Mucosa of stomach (tissue), 1 donor: ENCODE results near the gene ZC3H15.

Experiments used
- H3K27me3 ChIP-seq: one replicate; pipeline ENCODE4 v1.7.0; 2013; ENCODE audit warnings: mild to moderate bottlenecking, low read length; ENCODE audit not compliant: control insufficient read depth, insufficient read depth
- H3K36me3 ChIP-seq: one replicate; pipeline ENCODE4 v1.7.0; 2013; ENCODE audit warnings: low read length; ENCODE audit not compliant: control insufficient read depth, insufficient read depth
- H3K4me1 ChIP-seq: one replicate; pipeline ENCODE4 v1.7.0; 2013; ENCODE audit warnings: mild to moderate bottlenecking, low read length; ENCODE audit not compliant: control insufficient read depth, insufficient read depth
- H3K4me3 ChIP-seq: one replicate; pipeline ENCODE4 v1.7.0; 2013; ENCODE audit warnings: low read length
- H3K9ac ChIP-seq: one replicate; pipeline ENCODE4 v1.7.0; 2013; ENCODE audit warnings: mild to moderate bottlenecking, low read length, moderate library complexity
- H3K9me3 ChIP-seq: one replicate; pipeline ENCODE4 v1.7.0; 2013; ENCODE audit warnings: mild to moderate bottlenecking, low read length, moderate library complexity; ENCODE audit not compliant: control insufficient read depth
- donor health status: Pancreatic carcinoma.

The ZC3H15 gene

DNA sequence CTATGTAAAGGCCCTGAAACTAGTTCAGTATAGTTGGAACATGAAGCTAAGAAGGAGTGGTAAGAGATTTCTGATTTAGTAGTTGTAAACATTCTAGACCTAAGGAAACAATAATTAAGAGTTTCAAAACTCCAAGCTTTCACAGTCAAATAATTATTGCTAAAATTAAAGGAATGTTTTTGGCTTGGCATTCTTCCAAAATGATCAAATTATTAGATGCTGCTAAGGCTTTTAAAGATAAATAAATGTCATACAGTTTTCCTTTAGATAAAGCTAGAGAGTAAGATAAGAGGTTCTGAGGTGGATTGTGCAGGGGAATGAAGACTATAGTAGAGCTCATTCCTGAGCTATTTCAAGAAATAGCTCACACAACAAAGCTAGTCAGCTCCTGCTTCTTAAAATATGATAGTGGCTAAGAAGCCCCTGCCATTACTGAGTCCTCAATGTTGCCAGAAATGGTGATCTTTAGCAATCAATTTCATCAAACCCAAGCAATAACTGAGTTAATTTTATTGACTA lies 45.3 kb downstream of the ZC3H15 start:
- no peaks in the 10 kb centered on the region for H3K27me3 ChIP-seq
- no peak overlapping the region for H3K9ac ChIP-seq
- H3K4me3 ChIP-seq = no peak overlapping the region

DNA sequence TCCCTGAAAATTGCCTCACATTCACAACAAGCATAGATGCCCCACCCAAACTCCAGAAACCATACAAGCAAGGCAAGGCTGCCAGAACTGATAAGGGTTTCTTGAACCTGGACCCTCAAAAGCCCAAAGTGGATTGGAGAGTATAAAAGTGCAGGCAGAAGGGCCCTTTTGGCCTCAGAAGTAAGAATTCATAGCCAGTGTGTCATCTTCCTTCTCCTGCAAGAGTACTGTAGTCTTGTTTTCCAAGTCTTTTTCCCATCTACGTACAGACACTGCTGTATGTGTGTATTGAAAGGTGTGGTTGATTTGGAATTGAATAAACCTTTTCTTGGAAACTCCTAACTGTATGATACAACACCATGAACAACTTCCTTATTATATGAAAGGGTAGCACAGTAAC lies 46.8 kb downstream of the ZC3H15 start:
- H3K27me3 ChIP-seq = no peaks in the 10 kb centered on the region
- peaks cover 24% of the 10 kb centered on the region for H3K4me1 ChIP-seq
- no peaks in the 10 kb centered on the region for H3K36me3 ChIP-seq
- H3K9ac ChIP-seq = no peak overlapping the region
- no peaks in the 10 kb centered on the region for H3K9me3 ChIP-seq
- H3K4me3 ChIP-seq = no peak overlapping the region

More for the DNA sequence above, 45.3 kb downstream of the ZC3H15 start:
- H3K4me1 ChIP-seq = peaks cover 24% of the 10 kb centered on the region
- H3K9me3 ChIP-seq = no peaks in the 10 kb centered on the region
- no peaks in the 10 kb centered on the region for H3K36me3 ChIP-seq

DNA sequence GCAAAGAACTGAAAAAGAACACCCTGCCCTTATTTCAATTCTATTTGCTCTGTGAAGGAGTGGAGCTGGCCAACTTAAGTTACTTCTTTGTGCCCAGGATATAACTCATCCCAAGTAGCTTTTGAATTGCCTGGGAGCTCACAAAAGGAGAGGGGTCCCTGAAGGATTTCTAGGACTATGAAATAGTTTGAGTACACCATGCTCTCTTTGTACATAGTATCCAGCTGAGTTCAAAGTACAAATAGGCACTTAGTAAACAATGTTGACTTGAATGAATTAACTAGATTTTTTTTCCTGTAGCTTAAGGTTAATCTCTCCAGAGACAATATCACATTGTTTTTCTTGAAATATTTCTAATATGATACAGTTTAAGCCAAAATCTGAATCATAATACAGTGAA lies 47.7 kb downstream of the ZC3H15 start:
- no peak overlapping the region for H3K9ac ChIP-seq
- no peaks in the 10 kb centered on the region for H3K27me3 ChIP-seq
- no peaks in the 10 kb centered on the region for H3K9me3 ChIP-seq
- H3K36me3 ChIP-seq = no peaks in the 10 kb centered on the region
- peaks cover 24% of the 10 kb centered on the region for H3K4me1 ChIP-seq
- H3K4me3 ChIP-seq = no peak overlapping the region

DNA sequence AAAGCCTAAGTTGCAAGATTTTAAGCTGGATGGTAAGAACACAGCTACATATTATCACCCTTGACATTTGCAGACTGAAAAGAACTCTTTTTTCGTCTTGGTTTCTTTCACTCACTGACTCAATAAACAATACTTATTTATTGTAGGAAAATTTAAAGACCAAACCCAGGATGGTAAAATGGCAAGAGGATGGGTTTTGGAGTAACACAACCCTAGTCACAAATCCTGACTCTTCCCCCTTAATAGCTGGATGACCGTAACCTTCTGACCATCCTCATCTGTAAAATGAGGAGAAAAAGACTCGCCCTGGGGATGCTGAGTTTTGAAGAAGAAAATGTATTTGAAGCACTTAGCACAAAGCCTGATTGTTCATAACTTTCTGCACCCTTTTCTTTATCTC lies 48.3 kb downstream of the ZC3H15 start:
- Histone ChIP-seq H3K4me3 (no peak overlapping the region), H3K9me3 (no peaks in the 10 kb centered on the region), H3K9ac (no peak overlapping the region), H3K36me3 (no peaks in the 10 kb centered on the region), H3K4me1 (peaks cover 24% of the 10 kb centered on the region), H3K27me3 (no peaks in the 10 kb centered on the region)

DNA sequence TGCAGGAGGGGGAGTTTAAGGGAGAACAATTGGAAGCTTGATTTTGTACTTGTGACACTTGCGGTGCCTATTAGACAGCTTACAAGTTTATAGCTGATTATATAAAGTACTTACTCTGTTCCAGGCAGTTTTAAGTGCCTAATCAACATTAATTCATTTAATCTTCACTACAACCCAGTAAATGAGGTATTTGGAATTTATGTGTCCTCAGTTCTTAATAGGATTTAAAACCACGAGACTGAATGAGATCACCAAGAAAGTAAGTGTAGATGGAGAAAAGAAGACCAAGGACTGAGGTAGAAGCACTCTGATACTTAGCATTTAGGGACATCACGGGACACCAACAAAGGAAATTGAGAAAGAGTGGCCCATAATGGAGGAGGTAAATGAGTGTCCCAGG lies 49.8 kb downstream of the ZC3H15 start:
- H3K9me3 ChIP-seq = no peaks in the 10 kb centered on the region
- no peak overlapping the region for H3K9ac ChIP-seq
- H3K4me1 ChIP-seq = peaks cover 23% of the 10 kb centered on the region
- no peak overlapping the region for H3K4me3 ChIP-seq
- H3K36me3 ChIP-seq = no peaks in the 10 kb centered on the region
- H3K27me3 ChIP-seq = no peaks in the 10 kb centered on the region

GRCh38 chr2:186537019-186537418 lies 51.0 kb downstream of the ZC3H15 start:
- H3K27me3 ChIP-seq = no peaks in the 10 kb centered on the region
- peaks cover 15% of the 10 kb centered on the region for H3K4me1 ChIP-seq
- H3K4me3 ChIP-seq = no peak overlapping the region
- no peak overlapping the region for H3K9ac ChIP-seq
- H3K36me3 ChIP-seq = no peaks in the 10 kb centered on the region
- H3K9me3 ChIP-seq = no peaks in the 10 kb centered on the region

DNA sequence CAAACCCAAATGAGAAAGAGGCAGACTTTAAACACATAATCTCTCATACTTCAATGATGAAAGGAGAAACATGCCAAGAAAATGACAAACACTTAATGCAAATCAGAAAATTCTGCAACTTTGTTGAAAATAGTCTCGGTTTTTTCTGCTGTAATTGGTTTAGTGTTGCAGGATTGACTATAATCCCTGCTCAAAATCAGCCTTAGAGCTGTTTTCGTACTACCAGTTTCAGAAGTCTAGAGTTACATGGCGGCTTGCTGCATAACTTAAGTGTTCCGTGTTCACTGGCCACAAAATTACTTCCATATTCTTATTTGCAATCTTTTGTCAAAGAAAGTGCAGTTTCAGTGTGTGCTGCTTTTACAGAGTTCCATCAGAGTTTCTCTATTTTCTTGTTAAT lies 54.9 kb downstream of the ZC3H15 start:
- H3K9me3 ChIP-seq = no peaks in the 10 kb centered on the region
- H3K9ac ChIP-seq = no peak overlapping the region
- no peaks in the 10 kb centered on the region for H3K27me3 ChIP-seq
- no peaks in the 10 kb centered on the region for H3K36me3 ChIP-seq
- peaks cover 24% of the 10 kb centered on the region for H3K4me1 ChIP-seq
- H3K4me3 ChIP-seq = no peak overlapping the region

- no peaks in the 10 kb centered on the region for H3K36me3 ChIP-seq
- no peak overlapping the region for H3K9ac ChIP-seq
- peaks cover 24% of the 10 kb centered on the region for H3K4me1 ChIP-seq
- H3K4me3 ChIP-seq = no peak overlapping the region
- no peaks in the 10 kb centered on the region for H3K9me3 ChIP-seq
- no peaks in the 10 kb centered on the region for H3K27me3 ChIP-seq
These were observed 55.9 kb downstream of the ZC3H15 start for GRCh38 chr2:186542002-186542401.

DNA sequence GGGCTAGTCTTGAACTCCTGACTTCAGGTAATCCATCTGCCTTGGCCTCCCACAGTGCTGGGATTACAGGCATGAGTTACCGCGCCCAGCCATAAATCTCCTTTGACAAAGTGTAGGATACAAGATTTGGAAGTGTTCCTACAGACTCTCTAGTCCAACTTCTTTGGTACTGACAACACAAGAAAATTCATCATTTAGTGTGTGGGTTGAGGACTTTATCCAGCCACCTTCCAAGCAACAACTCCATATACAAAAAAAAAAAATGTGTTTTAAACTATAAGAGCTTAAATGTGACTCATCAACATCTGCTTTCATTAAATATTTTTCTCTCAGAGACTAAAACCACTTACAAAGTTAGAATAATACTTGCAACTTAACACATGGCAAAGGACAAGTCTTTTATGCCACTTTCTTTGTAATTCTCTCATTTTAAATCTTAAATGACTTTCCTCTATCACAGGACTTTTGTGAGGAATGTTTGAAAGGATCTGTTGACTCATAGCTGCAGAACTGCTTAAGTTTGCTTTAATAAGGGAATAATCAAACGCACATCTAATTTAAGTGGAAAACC lies 57.6 kb downstream of the ZC3H15 start:
- no peak overlapping the region for H3K4me3 ChIP-seq
- no peaks in the 10 kb centered on the region for H3K9me3 ChIP-seq
- no peaks in the 10 kb centered on the region for H3K36me3 ChIP-seq
- peaks cover 24% of the 10 kb centered on the region for H3K4me1 ChIP-seq
- H3K9ac ChIP-seq = no peak overlapping the region
- no peaks in the 10 kb centered on the region for H3K27me3 ChIP-seq

GRCh38 chr2:186544255-186544675 lies 58.2 kb downstream of the ZC3H15 start:
- Histone ChIP-seq H3K27me3 (no peaks in the 10 kb centered on the region), H3K4me3 (no peak overlapping the region), H3K4me1 (peaks cover 24% of the 10 kb centered on the region), H3K9me3 (no peaks in the 10 kb centered on the region), H3K9ac (no peak overlapping the region), H3K36me3 (no peaks in the 10 kb centered on the region)

GRCh38 chr2:186546846-186547245 lies 60.8 kb downstream of the ZC3H15 start:
- H3K9ac ChIP-seq = no peak overlapping the region
- H3K4me3 ChIP-seq = no peak overlapping the region
- peaks cover 24% of the 10 kb centered on the region for H3K4me1 ChIP-seq
- no peaks in the 10 kb centered on the region for H3K36me3 ChIP-seq
- H3K9me3 ChIP-seq = no peaks in the 10 kb centered on the region
- H3K27me3 ChIP-seq = no peaks in the 10 kb centered on the region

DNA sequence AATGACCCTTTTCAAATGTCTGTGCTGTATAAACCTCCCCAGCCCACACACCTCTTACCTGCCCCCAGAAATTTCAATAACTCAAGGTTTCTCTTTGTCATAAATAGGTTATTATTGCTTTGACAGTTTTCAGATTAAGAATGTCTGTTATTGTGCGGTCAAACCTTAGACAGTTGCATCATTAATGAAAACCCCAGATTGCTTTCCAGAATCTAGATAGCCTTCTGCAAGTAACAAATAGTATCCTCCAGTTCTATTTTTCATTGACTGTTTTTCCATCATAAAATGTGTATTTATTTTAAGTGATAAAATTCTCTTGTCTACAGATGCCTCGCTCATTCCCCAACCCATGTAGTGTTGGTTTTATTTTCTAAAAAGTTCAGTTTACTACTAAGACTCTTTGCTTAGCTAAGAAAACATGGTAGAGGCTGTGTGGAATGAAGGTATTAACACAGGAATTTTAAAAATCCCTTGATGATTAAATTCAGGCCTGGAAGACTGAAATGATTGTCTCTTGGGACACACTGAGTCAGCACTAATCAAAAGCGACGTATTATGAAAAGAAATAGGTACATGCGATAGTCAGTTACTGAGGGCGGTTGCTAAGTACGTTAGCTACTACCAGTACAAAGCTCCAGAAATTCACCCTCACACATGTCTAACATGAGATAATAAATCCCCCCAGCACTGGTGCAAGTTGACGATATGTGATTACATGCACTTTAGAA lies 65.4 kb downstream of the ZC3H15 start:
- no peaks in the 10 kb centered on the region for H3K9me3 ChIP-seq
- H3K27me3 ChIP-seq = no peaks in the 10 kb centered on the region
- no peaks in the 10 kb centered on the region for H3K36me3 ChIP-seq
- no peaks in the 10 kb centered on the region for H3K4me1 ChIP-seq
- no peak overlapping the region for H3K4me3 ChIP-seq
- no peak overlapping the region for H3K9ac ChIP-seq
